ENCODE measurements around the gene ATP13A5.

The ATP13A5 gene

DNA sequence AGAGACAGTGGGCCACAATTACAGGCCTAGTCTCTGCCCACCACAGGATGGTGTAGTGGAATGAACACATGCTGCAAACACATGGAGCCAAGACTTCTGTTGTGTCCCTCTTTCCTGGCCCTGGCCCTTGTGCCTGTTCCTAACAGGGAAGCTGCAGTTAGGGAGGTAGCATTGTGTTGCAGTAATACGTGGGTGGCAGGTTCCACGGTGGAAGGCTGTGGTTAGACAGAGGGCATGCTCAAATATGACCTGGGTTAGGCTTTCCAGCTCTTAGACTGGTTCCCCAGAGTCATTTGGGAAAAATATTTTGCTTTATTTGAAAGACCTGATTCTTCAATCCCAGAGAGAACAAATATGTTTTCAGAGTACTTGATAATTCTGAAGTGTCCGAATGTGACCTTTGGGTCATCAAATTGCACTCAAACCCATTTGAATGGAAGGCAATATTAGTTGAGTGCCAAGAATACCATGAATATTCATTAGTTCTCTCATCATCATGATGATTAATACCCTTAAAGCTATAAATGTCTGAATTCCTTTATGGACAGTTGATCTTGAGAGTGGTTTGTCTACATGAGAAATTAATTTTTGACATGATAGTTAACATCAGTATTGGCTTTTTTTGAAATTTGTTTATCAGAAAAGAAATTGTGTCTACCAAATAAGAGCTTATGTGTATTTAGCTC lies 109.1 kb downstream of the ATP13A5 start:
- no peak for DNase-seq (ENCODE audit: low read depth)

DNA sequence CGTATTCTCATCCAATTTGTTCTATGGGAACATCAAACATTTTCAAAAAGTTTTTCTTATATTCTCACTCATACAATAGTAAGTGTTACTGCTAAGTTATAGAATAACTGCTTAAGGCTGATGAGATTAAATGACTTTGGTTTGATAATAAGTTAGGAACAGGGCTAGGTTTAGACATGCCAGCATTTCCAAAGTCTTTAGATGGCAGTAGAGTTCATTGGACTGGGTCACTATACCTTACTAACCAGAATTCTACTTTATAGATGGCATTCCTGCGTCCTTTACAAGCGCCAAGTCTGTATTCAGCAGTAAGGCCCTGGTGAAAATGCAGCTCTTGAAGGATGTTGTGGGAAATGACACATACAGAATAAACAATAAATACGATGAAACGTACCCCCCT lies 115.8 kb downstream of the ATP13A5 start:
- DNase-seq (ENCODE audit: low read depth): no peak

DNA sequence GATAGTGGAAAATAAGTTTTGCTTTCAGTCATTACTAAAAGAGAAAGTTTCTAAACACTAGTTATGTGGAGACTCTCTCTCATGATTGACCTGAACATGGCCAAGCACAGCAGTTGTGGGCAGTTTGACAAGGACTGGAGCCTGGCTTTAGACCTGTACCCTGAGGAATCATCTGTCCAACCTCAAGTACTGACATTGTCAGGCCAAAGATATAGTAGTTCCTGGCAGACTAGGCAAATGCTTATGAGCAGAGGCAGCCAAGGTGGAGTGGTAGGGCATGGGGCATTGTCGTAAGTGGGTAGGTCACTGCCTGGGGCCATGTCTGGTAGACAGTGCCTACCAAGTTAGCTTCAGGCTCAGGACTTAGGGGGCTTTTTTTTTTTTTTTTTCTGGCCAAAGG lies 116.6 kb downstream of the ATP13A5 start:
- no peak for DNase-seq (ENCODE audit: low read depth)

GRCh38 chr3:193253986-193254660 lies 124.4 kb downstream of the ATP13A5 start:
- no peak for DNase-seq (ENCODE audit: low read depth)

GRCh38 chr3:193250492-193250891 lies 128.1 kb downstream of the ATP13A5 start:
- no peak for DNase-seq (ENCODE audit: low read depth)

DNA sequence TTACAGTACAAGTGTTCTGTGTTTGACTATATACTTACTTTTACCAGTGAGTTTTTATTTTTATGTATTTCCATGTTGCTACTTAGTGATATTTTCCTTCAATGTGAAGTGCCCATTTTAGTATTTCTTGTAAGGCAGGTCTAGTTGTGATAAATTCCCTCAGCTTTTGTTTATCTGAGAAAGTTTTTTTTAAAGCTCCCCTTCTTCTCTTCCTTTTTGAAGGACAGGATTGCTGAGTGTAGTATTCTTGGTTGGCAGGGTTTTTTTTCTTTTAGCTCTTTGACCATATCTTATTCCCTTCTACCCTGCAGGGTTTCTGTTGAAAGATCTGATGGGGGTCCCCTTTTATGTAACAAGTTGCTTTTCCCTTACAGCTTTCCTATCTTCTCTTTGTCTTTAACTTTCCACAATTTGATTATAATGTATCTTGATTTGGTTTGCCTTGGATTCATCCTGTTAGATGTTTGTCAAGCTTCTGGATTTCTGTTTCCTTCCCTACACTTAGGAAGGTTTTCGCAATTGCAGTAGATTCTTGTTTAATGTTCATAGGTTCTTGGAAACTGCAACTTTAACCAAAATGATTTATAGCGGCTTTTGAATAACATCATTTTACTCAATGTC lies 129.6 kb downstream of the ATP13A5 start:
- DNase-seq (ENCODE audit: low read depth): no peak

DNA sequence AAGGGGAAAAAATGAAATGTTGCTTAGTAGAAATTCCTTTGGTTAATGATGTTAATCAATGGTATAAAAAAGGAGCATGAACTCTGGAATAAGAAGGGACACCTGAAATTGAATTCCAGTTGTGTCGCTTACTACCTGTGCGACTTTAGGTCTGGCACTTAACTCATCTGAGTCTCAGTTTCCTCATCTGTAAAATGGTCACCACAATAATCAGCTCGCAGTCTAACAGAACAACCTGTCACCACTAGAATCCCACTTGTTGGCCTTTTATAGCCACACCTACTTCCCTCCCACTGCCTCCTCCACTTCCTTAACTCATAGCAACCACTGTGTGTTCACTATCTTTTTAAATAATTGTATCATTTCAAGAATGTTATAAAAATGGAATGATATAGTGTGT lies 135.0 kb downstream of the ATP13A5 start:
- DNase-seq (ENCODE audit: low read depth): no peak

GRCh38 chr3:193241716-193242115 lies 136.8 kb downstream of the ATP13A5 start:
- DNase-seq (ENCODE audit: low read depth): no peak

- DNase-seq (ENCODE audit: low read depth): no peak
Observed at GRCh38 chr3:193240850-193241706, 137.5 kb downstream of the ATP13A5 start, which contains the start of gene PLAAT1. PLAAT1 (plus strand) TSS chr3:193241222; CDS start chr3:193255651, 14,429 bp downstream.

- no peak for DNase-seq (ENCODE audit: low read depth)
Observed at GRCh38 chr3:193240436-193240849, 138.1 kb downstream of the ATP13A5 start.

DNA sequence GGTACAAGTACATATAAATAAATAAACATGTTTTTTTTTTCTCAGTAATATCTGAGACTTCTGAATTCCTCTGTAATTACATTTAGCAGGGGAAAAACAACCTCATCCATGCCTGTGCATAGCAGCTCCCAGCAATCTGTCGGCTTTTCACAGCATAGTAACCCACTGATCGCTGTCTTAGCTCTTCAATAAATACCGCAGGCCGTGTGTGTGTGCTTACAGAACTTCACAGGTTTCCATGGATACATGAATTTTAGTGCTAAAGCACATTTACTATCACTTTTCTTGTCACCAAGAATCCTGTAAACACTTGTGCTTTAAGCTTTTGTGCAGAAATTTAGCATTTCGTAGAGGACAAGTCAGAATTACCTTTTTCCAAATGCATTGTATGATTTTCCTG lies 141.5 kb downstream of the ATP13A5 start:
- no peak for DNase-seq (ENCODE audit: low read depth)

DNA sequence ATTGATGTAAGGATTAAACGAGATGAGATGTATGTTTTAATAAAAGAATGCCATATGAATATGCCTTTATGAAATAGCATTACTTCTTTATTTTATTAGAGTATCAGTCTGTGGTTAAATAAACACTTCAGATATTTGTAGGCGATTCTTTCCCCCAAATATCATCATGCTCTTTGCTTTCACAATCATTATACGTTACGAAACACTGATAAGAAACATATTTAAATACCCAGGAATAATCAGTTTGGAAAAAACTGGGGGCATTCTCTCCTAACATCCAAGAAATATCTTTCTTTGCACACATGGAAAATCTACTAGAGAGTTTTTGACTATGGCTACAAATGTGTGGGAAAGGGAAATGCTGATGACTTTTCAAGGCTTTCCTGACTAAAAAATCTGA lies 142.0 kb downstream of the ATP13A5 start:
- no peak for DNase-seq (ENCODE audit: low read depth)

- no peak for DNase-seq (ENCODE audit: low read depth)
Observed at GRCh38 chr3:193231201-193231600, 147.4 kb downstream of the ATP13A5 start.

- DNase-seq (ENCODE audit: low read depth): no peak
Observed at GRCh38 chr3:193230610-193231009, 147.9 kb downstream of the ATP13A5 start.

- no peak for DNase-seq (ENCODE audit: low read depth)
Observed at GRCh38 chr3:193229851-193230420, 148.6 kb downstream of the ATP13A5 start.

GRCh38 chr3:193228206-193228605 lies 150.3 kb downstream of the ATP13A5 start:
- no peak for DNase-seq (ENCODE audit: low read depth)

GRCh38 chr3:193225302-193226125 lies 153.0 kb downstream of the ATP13A5 start:
- no peak for DNase-seq (ENCODE audit: low read depth)

All from non-pigmented ciliary epithelial cell (primary cell).